Midbrain (tissue), 1 donor: Measurements from ENCODE around the gene SFR1.

ENCODE experiments used
- DNase-seq: peaks from one replicate; lab custom pipeline; 2025; lab: John Stamatoyannopoulos, UW

SFR1 gene, protein sequence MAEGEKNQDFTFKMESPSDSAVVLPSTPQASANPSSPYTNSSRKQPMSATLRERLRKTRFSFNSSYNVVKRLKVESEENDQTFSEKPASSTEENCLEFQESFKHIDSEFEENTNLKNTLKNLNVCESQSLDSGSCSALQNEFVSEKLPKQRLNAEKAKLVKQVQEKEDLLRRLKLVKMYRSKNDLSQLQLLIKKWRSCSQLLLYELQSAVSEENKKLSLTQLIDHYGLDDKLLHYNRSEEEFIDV

DNA sequence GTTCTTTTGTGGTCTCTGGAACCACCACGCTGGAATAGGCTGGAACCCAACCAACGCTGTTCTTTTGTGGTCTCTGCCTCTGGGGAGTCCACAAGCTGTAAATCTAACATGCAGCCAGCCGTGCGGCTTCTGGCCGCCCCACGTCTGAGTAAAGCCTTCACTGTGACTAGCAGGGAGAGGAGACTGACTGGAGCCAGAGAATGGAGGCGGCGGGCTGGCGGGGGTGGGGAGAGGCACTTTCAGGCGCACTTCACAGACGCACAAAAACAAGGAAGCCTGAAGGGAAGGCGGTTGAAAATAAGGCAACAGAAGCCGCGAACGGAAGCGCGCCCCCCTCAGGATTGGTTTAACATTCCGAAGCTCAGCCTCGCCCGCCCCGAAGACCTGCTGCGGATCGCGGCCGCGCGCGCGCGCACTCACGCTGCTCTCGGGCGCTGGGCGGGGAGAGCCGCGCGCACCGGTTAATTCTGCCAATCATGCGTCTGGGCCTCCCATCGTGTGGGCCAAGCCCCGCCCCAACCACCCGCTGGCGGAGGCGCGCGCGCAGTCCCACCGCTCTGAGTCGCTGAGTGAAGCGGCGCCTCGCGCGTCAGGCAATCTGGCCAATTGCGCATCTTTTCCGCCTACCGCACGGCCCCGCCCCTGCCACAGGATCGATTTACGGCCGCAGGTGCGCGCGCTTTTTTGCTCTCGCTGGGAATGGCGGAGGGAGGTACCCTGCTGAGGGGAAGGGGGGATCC, at the start of gene SFR1:
SFR1 (plus strand) TSS at position 687 of the 740 bp plus-strand sequence; CDS start at position 700, 13 bp downstream.
- peak; percentile 99 for DNase-seq

DNA sequence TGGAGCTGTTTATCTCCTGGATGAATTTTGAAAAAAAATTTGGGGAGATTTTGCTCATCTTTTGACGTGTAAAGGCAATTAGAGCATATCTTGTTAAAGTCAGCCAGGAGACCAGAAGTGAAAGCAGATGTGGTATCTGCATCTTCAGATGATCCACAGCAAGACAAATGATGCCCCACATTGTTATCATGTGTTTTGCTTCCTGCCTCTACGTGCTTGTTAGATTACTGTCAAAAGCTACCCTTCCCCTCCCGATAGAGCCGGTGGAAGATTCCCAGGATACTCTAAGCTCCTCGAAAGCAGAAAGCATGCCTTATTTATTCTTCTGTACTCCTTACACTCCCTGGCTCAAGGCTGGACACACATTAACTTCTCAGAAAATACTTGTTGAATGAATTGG, 49.2 kb upstream of the SFR1 start:
- no peak for DNase-seq

DNA sequence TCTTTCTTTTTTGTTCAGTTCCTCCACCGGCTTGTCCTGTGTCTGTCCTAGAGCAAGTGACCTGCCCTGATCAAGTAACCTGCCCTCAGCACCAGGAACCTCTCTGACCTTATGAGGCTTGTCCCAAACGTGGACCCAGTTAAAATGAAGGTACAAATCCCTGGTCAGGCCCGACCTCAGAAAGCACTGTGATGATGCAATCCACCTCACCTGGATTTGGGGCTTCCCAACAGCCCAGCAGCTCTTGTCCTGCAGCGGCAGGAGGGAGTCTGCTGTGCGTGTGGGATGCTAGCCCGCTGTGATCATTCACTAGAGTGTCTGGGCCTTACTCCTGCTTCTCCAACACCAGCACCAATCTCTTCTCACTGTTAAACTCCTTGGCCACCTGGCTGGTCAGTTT, 47.5 kb upstream of the SFR1 start:
- DNase-seq: no peak

DNA sequence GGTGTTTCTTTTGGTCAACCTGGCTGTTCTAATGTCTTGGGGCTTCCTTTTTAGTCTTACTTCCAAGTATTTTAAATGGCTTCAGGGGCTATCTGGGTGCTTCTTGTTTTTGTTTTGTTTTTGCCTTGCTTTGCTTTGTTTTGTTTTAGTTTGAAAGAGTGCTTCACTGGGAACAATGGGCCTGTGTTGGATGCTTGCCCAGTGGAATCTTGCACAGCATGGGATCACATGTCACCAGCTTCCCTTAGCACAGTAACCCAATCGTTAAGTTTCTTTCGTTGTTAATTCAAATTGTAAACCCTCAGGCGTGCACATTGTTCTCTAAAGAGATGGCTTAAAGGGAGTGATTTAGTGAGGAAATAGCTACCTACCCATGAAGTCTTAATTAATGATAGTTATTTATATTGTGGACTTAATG, 45.2 kb upstream of the SFR1 start:
- peak; percentile 79 for DNase-seq

DNA sequence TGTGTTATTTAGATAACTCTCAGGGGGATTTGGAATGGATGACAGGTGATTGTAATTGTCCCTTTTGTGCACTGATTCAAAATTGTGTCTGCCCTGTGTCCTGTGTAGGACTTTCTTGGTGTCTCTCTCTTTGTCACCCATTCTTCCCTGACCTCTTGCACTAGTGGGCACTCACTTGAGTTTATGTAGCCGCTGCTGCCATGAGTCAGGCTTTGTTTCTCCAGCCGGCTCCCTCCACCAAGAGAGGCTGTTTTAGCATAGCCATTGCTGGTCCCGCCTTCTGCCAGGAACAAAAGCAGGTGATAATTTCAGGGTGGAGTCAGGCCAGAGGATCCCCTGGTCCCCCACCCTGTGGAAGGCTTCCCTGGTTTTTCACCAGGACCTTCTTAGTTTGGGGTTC, 44.7 kb upstream of the SFR1 start:
- DNase-seq: no peak

DNA sequence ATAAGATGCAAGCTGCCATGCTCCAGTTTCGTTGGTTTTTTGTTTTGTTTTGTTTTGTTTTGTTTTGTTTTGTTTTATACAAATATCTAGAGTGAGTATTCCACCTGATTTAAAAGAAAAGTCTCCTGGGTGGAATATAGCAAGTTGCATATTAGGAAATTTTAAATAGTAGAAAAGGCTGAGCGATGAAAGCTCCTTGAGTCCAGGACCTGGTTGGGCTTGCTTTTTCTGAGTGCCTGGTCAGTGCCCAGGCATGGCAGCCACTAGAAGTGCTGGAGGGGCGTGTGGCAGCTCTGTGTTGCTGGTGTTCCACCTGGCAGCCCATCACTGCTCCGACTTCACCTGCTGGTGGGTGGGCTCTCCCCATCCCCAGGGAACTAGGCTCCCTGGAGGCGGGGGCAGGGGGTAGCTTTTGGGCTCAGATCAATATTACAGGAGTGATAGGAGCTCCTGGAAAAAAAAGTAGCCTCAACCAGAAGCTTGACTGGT, 44.3 kb upstream of the SFR1 start:
- no peak for DNase-seq

DNA sequence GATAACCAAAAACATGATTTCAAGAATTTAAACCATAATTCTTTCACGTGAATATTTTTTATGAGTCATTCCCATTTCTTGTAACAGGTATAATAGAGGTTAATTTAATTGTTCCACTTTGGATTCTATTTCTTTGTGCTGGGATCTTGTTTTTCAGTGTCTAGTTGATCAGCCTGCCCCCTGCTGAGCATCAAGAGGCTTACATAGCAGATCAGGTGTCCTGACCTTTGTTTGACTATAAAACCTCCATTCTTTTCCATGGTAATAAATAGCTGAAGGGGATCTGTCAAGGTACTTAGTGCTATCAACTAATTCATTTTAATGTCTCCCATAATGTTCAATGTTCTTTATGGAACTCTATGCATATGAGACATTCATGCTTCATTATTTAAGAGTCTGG, 41.2 kb upstream of the SFR1 start:
- DNase-seq: peak; percentile 13

DNA sequence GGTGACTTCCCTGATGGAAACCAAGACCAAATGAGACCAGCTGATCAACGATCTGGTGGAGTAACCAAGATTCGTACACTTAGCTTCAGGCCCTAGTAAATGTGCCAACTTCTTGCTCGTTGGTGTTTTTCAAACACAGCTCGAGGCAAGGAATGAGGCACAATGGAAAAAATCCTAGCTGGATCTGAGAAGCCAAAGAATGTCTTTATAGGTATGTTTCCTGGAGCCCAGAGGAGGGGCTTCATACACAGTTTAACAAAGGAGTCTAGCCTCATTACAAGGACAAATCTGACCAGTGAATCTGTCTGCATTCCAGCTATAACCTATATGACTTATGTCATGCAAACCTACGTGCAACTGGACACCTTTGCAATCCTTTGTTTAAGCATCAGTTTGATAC, 40.0 kb upstream of the SFR1 start:
- DNase-seq: no peak

DNA sequence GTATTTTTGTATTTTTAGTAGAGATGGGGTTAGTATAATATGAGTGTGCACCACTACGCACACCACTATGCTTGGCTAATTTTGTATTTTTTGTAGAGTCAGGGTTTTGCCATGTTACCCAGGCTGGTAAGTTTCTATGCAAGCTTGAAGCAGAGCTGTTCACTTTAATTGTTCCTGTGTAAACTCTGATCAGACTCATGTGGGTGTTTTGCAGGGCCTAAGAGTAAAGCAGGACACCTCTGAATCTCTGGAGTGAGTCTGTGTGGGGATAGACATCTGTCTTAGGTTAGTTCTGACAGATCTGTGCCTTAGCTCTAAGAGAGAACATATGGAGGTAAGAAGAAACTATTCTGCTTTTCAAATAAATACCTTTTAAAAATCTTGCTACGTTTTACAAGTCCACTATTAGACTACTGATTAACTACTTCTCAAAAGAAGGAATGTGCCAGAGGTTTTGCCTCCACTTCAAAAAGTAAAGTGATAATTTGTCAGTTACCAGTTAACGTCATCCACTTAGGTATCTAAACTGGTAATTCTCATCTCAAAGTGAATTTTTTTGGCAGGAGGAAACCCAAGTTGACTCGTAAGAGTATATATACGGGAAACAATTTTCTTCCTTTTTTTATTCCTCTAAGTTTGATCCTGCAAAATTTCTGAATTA, 37.4 kb upstream of the SFR1 start:
- no peak for DNase-seq

DNA sequence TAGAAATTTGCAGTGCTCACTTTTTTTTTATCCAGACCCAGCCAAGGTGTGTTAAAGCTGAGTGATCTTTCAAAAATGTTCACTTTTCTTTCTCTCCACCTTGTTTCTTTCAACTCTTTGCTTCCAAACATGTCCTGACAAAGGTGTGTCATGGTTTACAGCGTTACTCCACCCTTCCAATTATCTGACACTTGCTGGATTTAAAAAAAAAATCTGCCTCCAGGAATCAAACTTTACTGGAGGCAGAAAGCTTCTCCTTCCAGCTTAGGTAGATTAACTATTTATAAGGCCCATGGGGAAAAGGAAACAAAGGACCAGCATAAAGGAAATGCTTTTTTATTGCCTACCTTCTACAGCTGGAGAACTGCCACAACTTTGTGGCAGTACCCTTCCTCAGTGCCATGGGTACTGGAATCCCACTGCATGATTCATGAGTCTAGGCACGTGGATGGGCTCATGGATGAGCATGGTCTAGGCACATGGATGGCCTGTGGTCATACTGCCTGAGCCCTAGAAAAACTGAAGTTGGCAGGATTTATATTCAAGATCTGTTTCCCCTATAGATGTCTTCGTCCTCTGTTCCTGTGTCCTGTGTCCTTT, 36.1 kb upstream of the SFR1 start, which contains the start of gene COL17A1:
COL17A1 (minus strand) TSS at position 80 of the 600 bp plus-strand sequence. CDS start 5,207 bp downstream, outside the sequence.
- no peak for DNase-seq

DNA sequence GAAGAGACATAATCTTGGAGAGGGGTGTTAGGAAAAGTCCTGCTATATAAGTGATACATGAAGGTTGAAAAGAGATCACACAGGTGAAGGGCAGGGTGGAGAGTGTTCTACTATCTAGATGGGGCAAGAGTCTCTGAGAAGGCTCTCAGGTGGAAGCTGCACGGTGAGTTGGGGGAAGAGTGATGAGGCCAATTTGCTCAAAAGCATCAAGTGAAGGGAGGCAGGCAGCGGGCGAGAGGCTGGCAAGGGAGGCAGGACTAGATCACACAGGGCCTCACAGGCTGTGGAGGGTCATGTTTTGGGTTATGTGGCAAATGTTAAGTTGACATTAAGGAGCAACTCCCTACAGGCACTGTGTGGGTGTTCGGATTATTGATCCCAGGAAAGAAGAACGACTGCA, 33.7 kb upstream of the SFR1 start:
- DNase-seq: no peak

DNA sequence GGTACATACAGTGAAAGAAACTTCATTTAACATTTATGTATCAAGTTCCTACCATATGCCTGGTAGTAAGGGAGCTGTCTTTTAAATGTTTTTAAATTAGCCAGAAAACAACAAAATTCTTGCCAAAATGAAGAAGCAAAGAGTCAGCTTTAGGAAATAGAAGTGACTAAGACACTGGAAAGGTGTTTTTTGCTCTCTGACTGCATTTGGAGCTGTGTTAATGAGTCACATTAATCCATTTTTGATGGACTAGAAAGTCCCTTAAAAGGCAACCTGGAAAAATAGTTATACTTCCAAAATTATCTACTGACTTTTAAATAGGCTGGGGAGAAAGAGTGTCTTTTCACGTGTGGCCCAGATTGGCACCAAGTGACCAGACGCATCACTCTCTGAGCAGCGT, 32.4 kb upstream of the SFR1 start:
- DNase-seq: no peak

DNA sequence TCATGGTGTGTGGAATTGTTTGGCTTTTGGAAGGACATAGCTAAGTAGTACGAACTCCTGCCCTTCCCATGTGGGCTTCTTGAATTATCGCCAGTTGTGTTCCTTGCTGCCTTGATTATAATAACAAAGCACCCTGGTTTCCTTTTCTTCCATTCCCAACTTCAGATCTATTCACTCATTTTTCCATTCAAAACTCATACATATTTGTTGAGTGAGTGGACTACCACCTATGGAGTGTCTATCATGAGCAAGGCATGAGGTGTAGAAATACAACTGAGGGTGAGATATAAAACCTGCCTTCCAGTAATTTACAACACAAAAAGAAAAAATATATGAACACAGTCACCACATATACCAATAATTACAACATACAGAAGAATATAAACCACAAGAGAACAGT, 31.4 kb upstream of the SFR1 start:
- no peak for DNase-seq

DNA sequence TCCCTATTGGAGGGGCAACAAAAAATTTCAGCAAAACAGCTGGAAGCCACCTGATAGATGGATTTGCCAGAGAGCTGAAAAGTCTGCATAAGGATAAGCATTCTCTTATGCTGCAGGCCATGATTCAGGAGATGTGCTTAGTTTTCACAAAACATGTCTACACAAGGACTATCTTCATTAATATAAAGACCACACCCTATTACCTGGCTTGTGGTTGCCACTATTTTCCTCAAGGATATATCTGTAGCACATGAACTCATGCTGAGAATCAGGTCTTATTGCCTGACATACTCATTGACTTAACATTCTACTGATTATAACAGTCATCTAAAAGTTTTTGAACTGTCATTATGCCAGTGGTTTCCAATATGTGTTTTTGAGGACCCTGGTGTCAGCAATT, 29.2 kb upstream of the SFR1 start:
- DNase-seq: no peak

DNA sequence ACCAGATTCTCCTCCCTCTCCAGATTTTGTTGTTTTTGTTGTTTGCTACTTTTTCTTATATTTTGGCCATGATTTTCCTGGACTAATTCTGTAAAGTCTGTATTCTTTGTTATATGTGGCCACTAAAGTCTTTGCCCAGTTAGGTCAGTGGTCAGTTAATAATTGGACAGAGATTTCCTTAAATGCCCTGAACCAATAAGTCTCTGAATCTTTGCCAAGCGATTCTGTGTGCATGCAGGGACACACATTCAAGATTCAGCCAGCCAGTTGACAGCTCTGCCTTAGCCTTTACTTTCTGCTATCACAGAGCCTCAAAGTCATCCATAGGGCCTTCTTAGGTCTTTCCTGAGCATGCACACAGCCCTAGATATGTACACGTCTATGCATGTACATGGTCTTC, 25.3 kb upstream of the SFR1 start:
- DNase-seq: no peak

DNA sequence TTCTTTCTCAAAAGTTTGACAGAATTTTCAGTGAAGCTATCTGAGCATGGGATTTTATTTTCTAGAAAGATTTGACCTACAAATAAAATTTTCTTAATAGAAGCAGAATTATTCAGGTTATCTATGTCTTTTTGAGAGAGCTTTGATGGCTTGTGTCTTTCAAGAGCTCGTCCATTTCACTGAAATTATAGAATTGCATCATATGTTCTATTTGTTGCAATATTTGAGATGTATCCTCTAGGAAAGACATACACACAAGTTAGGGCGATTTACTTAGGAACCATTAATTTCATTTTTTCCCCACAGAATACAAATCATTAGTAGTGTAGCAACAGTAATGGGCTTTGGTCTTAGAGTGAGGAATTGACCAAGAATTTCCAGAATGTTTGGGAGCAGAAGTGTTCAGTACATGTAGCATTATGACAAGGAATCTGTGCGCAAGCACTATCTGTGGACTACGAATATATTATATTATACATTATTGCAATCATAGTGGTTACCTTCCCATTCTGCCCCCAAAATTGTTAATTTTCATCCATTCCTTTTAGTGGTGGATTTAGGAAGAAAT, 23.5 kb upstream of the SFR1 start:
- DNase-seq: no peak

DNA sequence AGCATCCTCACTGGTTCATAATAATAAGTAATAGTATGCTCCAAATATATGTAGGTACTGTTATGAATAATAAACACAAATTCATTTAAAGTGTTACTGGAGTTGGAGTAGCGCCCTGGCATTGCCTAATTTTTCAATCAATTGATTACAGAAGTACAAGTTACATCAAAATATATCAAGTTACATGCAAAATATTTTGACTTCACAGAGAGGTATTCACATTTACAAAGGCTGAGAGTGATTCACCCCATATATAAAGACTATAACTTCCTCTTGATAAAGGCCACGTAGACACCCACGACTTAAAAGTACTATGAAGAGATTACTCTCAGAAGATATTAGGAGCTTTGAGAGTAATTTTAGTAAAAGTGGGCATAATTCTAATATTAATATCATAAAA, 22.7 kb upstream of the SFR1 start:
- no peak for DNase-seq

DNA sequence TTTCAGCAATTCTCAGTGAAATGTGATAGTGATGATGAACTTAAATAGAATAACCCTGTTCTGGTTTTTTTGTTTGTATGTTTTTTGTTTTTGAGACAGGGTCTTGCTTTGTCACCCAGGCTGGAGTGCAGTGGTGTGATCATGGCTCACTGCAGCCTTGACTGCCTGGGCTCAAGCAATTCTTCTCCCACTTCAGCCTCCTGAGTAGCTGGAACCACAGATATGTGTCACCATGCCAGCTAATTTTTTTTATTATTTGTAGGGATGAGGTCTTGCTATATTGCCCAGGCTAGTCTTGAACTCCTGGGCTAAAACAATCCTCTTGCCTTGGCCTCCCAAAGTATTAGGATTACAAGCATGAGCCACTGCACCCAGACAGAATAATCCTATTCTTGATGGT, 22.0 kb upstream of the SFR1 start:
- DNase-seq: no peak

DNA sequence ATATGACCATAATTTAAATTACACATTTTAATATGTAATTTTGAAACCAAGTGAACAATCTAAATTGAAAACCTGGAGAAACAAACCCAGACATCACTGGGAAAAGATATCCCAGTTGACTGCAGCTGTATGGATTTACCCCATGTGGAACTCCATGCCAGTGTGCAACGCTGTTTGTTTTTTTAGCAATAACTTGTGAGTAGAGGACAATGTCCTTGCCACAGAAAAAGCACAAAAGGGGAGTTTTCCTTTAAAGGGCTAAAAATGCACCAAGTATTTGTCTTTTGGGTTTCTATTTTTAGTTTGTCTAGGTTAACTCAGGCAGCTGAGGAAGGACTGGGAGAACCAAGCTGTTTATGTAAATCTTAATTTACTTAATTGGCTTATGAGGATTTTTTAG, 21.2 kb upstream of the SFR1 start:
- DNase-seq: no peak

DNA sequence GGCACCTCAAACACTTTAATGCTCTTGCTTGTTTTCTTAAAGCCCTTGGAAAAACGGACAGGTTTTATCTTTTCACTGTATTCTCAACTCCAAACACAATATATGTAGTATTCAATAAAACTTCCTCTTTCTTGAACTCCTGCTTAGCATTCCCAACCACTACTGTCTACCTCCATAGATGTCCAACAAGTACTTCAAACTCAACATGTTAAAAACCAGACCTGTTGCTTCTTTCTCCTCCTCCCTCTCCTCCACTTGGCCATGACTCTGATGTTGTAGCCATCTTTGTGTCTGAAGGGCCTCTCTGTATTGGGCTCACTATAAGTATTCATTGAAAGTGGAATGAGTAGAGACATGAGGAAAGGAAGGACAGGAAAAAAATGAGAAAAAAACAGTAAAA, 20.1 kb upstream of the SFR1 start:
- DNase-seq: no peak

DNA sequence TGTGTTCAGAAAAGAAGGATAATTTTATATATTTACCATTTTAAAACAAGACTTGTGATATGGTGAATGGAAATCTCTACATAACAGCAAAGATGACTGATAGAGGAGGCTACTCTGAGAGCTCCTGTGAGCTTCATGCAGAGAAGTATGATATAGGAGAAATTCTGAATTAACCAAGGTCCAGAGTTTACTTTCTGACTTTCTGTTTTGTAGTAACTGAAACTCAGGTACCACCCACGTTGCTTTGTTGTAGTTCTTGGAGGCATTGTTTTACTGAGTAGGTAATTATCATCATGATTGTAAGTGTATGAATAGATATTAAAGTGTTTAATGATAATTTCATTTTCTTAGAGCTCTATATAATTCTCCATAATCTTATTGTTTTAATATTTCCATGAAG, 18.0 kb upstream of the SFR1 start:
- DNase-seq: no peak

DNA sequence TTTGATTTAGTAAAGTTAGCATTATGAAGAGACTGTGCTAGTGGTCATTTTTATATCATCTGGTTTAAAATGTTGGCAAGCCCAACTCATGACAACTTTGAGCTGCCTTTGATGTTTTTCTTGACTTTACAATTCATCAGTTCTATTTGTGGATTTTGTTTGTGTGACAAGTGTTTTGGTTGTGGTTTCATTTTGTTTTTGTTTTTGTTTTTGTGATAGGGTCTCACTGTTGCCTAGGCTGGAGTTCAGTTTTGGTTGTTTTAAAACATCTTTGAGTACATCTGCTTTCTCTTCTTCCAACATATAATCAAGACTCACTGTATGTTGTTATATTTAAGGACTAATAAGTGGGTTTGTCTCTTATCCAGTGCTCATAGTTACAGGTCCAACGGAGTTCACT, 17.6 kb upstream of the SFR1 start:
- DNase-seq: no peak
